GM13976 (cell line): ENCODE data around the gene NUDT3.

Experiments
- DNase-seq: peaks from one replicate; pipeline ENCODE4 v3.0.0; 2012; ENCODE audit warnings: low spot score
- CTCF ChIP-seq: IDR thresholded peaks from 2 replicates; pipeline ENCODE4 v1.5.1; 2012; ENCODE audit warnings: borderline replicate concordance, mild to moderate bottlenecking; ENCODE audit not compliant: insufficient read depth; ENCODE audit errors: extremely low read depth, missing control alignments, control extremely low read depth
- in situ Hi-C: fragments of 300-500 bp; cut with MboI; formaldehyde crosslinking; loops from one replicate; pipeline ENCODE4 v1.12.0; 2022; ENCODE audit warnings: low sequenced_read_pairs, mixed read lengths, inconsistent platforms; ENCODE audit not compliant: unreplicated experiment

The NUDT3 gene

GRCh38 chr6:34235307-34236130 lies 156.9 kb downstream of the NUDT3 start:
- in situ Hi-C loops, result no loop called here
- peak; percentile 75 for DNase-seq
- TF ChIP-seq CTCF, result no peak

- in situ Hi-C loops, result no loop called here
- TF ChIP-seq CTCF, result no peak
- no peak for DNase-seq
Measured at GRCh38 chr6:34234667-34235306, 157.7 kb downstream of the NUDT3 start.

GRCh38 chr6:34233867-34234266 lies 158.6 kb downstream of the NUDT3 start:
- no peak for TF ChIP-seq CTCF
- in situ Hi-C loops, result no loop called here
- no peak for DNase-seq

GRCh38 chr6:34232901-34233300 lies 159.6 kb downstream of the NUDT3 start:
- no peak for DNase-seq
- TF ChIP-seq CTCF, result no peak
- in situ Hi-C loops, result no loop called here

DNA sequence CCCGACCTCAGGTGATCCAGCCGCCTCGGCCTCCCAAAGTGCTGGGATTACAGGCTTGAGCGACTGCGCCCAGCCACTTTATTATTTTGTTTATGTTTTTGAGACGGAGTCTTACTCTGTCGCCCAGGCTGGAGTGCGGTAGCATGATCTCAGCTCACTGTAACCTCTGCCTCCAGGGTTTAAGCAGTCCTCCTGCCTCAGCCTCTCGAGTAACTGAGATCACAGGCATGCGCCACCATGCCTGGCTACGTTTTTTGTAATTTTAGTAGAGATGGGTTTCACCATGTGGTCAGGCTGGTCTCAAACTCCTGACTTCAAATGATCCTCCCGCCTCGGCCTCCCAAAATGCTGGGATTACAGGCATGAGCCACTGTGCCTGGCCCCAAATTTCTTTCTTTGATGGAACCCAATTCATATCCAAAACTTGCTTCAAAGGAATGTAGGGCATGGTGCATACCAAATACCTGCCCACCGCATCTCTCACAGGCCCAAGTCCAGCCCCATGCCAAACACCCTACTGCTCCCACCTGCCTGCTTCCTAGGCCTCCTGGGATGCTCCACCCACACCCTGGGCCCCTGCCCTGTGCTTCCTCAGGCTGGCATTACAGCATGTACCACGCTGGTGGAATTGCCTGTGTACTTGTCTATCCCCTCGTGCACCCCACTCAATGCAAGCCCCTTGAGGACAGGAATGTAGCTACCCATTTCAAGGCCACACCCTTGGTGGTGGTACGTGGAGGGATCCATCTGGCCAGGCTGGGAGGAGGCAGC lies 160.7 kb downstream of the NUDT3 start:
- in situ Hi-C loops, result no loop called here

More for the DNA sequence above, 160.7 kb downstream of the NUDT3 start:
- TF ChIP-seq CTCF, result no peak
- no peak for DNase-seq
